Adrenal gland (tissue), 12 donors: ENCODE data around the gene CENATAC. TPM values are rescaled to one million over a fixed set of nuclear protein-coding genes. Genes with fewer than 3 reads are reported as not detected.
"Not testable (repeated sequence)": the region's sequence is repeated elsewhere in the genome, so short reads cannot be mapped to it uniquely, and the experiment has no call there.

ENCODE experiments used
- DNase-seq, 7 donors: peaks; one replicate each; pipeline ENCODE4 v3.0.0-alpha.2; 2019 to 2020
- H3K27ac ChIP-seq, 5 donors: fragments of 200-600 bp; sonication (generic) in 4 of 5; 1 replicate in 3 of 5; 2 replicates in 2 of 5; pipeline versions ENCODE4 v1.5.1 to v1.8.0; 2016 to 2020; ENCODE audit warnings: mild to moderate bottlenecking in 1 of 5
- H3K27me3 ChIP-seq: fragments of 200-600 bp; 2 replicates; pipeline ENCODE4 v1.8.0; 2021
- H3K36me3 ChIP-seq, 2 donors: fragments of 200-600 bp; replicated peaks in 1 of 2; 1 replicate in 1 of 2; 2 replicates in 1 of 2; pipeline versions ENCODE4 v1.5.1 to v1.8.0; 2018 to 2022
- H3K4me1 ChIP-seq, 2 donors: fragments of 200-600 bp; replicated peaks in 1 of 2; 1 replicate in 1 of 2; 2 replicates in 1 of 2; pipeline versions ENCODE4 v1.5.1 to v1.8.0; 2018 to 2021
- H3K4me3 ChIP-seq, 4 donors: fragments of 200-600 bp; sonication (generic) in 3 of 4; one replicate each; pipeline ENCODE4 v1.5.1; 2016 to 2018
- H3K9me3 ChIP-seq, 3 donors: fragments of 200-600 bp; sonication (generic) in 1 of 3; replicated peaks in 1 of 3; 1 replicate in 2 of 3; 2 replicates in 1 of 3; pipeline versions ENCODE4 v1.5.1 to v1.8.0; 2016 to 2021
- CTCF ChIP-seq, 6 experiments: fragments of 450-650 bp in 4 of 6; fragments of 200-600 bp in 2 of 6; sonication (generic) in 1 of 6; IDR thresholded peaks; 1 replicate in 5 of 6; 2 replicates in 1 of 6; pipeline versions ENCODE4 v1.5.1 to v1.8.0; 2016 to 2021; ENCODE audit warnings: antibody characterized with exemption in 6 of 6, mild to moderate bottlenecking in 2 of 6, moderate library complexity in 1 of 6
- POLR2A ChIP-seq, 2 donors: fragments of 450-650 bp; IDR thresholded peaks; one replicate each; pipeline ENCODE4 v1.6.1; 2017; ENCODE audit warnings: antibody characterized with exemption in 2 of 2, mild to moderate bottlenecking in 2 of 2, moderate library complexity in 1 of 2
- WGBS, 4 donors: extraction: QIAGEN DNeasy Blood & Tissue Kit in 2 of 4; methylation state at CpG; one replicate each; pipeline versions ENCODE4 v1.1.5 to v1.1.7; 2013 to 2017; 5-methylcytosine and 5-hydroxymethylcytosine counted together
- intact Hi-C, 2 donors: fragments of 100-400 bp; cut with DNase I; formaldehyde crosslinking; loops; one replicate each; pipeline versions ENCODE4 v1.14.1 to v1.15.0; 2022 to 2023
- polyA plus RNA-seq, 3 donors: library from polyadenylated mRNA; stranded (reverse); fragments of 200-250 nt in 2 of 3; fragments of 350-450 nt in 1 of 3; fragmentation: Illumina TruSeq in 1 of 3; extraction: RNeasy Lipid Tissue Mini Kit (QIAGEN cat#74804) in 1 of 3; gene quantifications; one replicate each; pipeline ENCODE4 v1.2.3, GENCODE V29; 2013 to 2014
- total RNA-seq, 9 donors: library from RNA; depleted of rRNA in 4 of 9; stranded (reverse); fragments of >200 nt in 4 of 9; fragments of 120-200 nt in 1 of 9; fragmentation: NEBNext Ultra II Directional in 1 of 9; extraction: Animal tissue kit (Norgen Biotek cat#: 25700) in 1 of 9; gene quantifications; one replicate each; pipeline versions ENCODE4 v1.1.0 to v1.2.4, GENCODE V29; 2013 to 2023
- donor health status: healthy with polysubstance abuse.
- donor health status: Bipolar disorder and iron deficiency.
- donor health status: DM: yes; HTN: yes; CAD: no.
- donor health status: DM: no; HTN: no; CAD: no.
- donor health status: DM: no; HTN: no; CAD: no.
- donor health status: DM: yes; HTN: yes; CAD: no.

CENATAC gene
- total and polyA plus RNA-seq, 12 donors: 15.4 to 157 (median 31.2) TPM

GRCh38 chr11:119015054-119015611, 17.2 kb downstream of the CENATAC start:
- 60 to 67% (median 62%) methylated on average over 8 of the region's 8 CpGs for WGBS, 4 donors
- Histone ChIP-seq H3K4me3 (no peak overlapping the region), H3K9me3 (no peaks in the 10 kb centered on the region), H3K36me3 (peaks cover 0 to 56% of the 10 kb centered on the region in 2 donors), H3K4me1 (peaks cover 23 to 26% of the 10 kb centered on the region in 2 donors), H3K27ac (no peak overlapping the region), H3K27me3 (no peaks in the 10 kb centered on the region)
- DNase-seq: no peak
- intact Hi-C loops: loop anchor here in 1 of 2 donors (5.0 kb wide), 1 partner anchor 42 kb away; the partner anchor contains the start of gene HYOU1
- TF ChIP-seq CTCF (IDR thresholded peaks at IDR 0.05) (no peak), POLR2A (IDR thresholded peaks at IDR 0.05) (no peak)

- peaks cover 0 to 53% of the 10 kb centered on the region in 2 donors for H3K36me3 ChIP-seq
- no peaks in the 10 kb centered on the region for H3K9me3 ChIP-seq
- no peak for DNase-seq
Observed at GRCh38 chr11:119016216-119017009, 18.5 kb downstream of the CENATAC start.

GRCh38 chr11:119017377-119017776, 19.4 kb downstream of the CENATAC start:
- H3K36me3 ChIP-seq: peaks cover 0 to 50% of the 10 kb centered on the region in 2 donors
- H3K27me3 ChIP-seq, H3K9me3 ChIP-seq: not testable (repeated sequence)
- peak overlapping the region; percentile 90 to 97 (median 94) for H3K27ac ChIP-seq
- H3K4me1 ChIP-seq: peaks cover 25 to 39% of the 10 kb centered on the region in 2 donors
- WGBS, 4 donors: 1 to 3% (median 1%) methylated on average over 10 of the region's 10 CpGs
- H3K4me3 ChIP-seq: peak overlapping the region; percentile 75 to 92 (median 84)
- intact Hi-C loops: loop anchor here in 1 of 2 donors (5.0 kb wide), 1 partner anchor 40 kb away; the partner anchor contains the start of gene HYOU1
- peak in 1 of 7 donors; percentile 38 for DNase-seq

More at GRCh38 chr11:119016216-119017009, 18.5 kb downstream of the CENATAC start:
- TF ChIP-seq CTCF (IDR thresholded peaks at IDR 0.05) (no peak), POLR2A (IDR thresholded peaks at IDR 0.05) (no peak)
- WGBS, 4 donors: 61 to 72% (median 65%) methylated on average over 14 of the region's 14 CpGs
- Histone ChIP-seq H3K4me3 (peak overlapping the region in 1 of 4 donors; percentile 80), H3K4me1 (peaks cover 25 to 38% of the 10 kb centered on the region in 2 donors), H3K27me3 (no peaks in the 10 kb centered on the region), H3K27ac (peak overlapping the region in 2 of 5 donors; percentile 90 to 94)
- intact Hi-C loops: loop anchor here in 1 of 2 donors (5.0 kb wide), 1 partner anchor 41 kb away; the partner anchor contains the start of gene HYOU1

GRCh38 chr11:119018074-119018938, 20.4 kb downstream of the CENATAC start, which contains the start of the genes RPS25 and TRAPPC4:
RPS25 (minus strand) TSS chr11:119018343; CDS start chr11:119018284, 59 bp downstream.
TRAPPC4 (plus strand) TSS chr11:119018766; CDS start chr11:119018796, 30 bp downstream.
- H3K27ac ChIP-seq: peak within 1 kb of the TSS; percentile 90 to 97 (median 94)
- H3K27me3 ChIP-seq: no peaks in the 10 kb centered on the region
- peaks cover 0 to 54% of the 10 kb centered on the region in 2 donors for H3K36me3 ChIP-seq
- intact Hi-C loops: loop anchor here in 1 of 2 donors (5.0 kb wide), 1 partner anchor 39 kb away; the partner anchor contains the start of gene HYOU1
- H3K9me3 ChIP-seq: no peaks in the 10 kb centered on the region
- peak; percentile 92 to 98 (median 96) for DNase-seq
- peaks cover 25 to 39% of the 10 kb centered on the region in 2 donors for H3K4me1 ChIP-seq
- WGBS, 4 donors: 0 to 1% (median 1%) methylated on average over 37 to 63 of the region's 63 CpGs
- H3K4me3 ChIP-seq: peak within 1 kb of the TSS; percentile 75 to 92 (median 84)
- TF ChIP-seq POLR2A (IDR thresholded peaks at IDR 0.05): peak; percentile 51 to 69
- TF ChIP-seq CTCF (IDR thresholded peaks at IDR 0.05): no peak
